Hematopoietic multipotent progenitor cell treated with erythropoietin and hydrocortisone succinate and interleukin-3 and kit ligand, for 17 days (in vitro differentiated cells): ENCODE measurements around the gene WDPCP.
"Not testable (repeated sequence)": the region's sequence is repeated elsewhere in the genome, so short reads cannot be mapped to it uniquely, and the experiment has no call there.

ENCODE experiments used
- DNase-seq: peaks from one replicate; pipeline ENCODE4 v3.0.0-alpha.2; 2015; ENCODE audit warnings: low spot score

The WDPCP gene

GRCh38 chr2:63357722-63358121 is 230.6 kb downstream of the WDPCP start:
- DNase-seq: not testable (repeated sequence)

GRCh38 chr2:63347361-63347760 is 240.9 kb downstream of the WDPCP start:
- no peak for DNase-seq

GRCh38 chr2:63346411-63346810 is 241.9 kb downstream of the WDPCP start:
- DNase-seq: no peak

GRCh38 chr2:63345285-63345633 is 243.0 kb downstream of the WDPCP start:
- DNase-seq: no peak

- DNase-seq: no peak
Measured at GRCh38 chr2:63344575-63345284, 243.5 kb downstream of the WDPCP start.

- DNase-seq: no peak
Measured at GRCh38 chr2:63343397-63344109, 244.7 kb downstream of the WDPCP start.

- DNase-seq: no peak
Measured at GRCh38 chr2:63340443-63340842, 247.8 kb downstream of the WDPCP start.

- DNase-seq: no peak
Measured at GRCh38 chr2:63334910-63335309, 253.4 kb downstream of the WDPCP start.

- no peak for DNase-seq
Measured at GRCh38 chr2:63326473-63326872, 261.8 kb downstream of the WDPCP start.

- DNase-seq: not testable (repeated sequence)
Measured at GRCh38 chr2:63323662-63324061, 264.6 kb downstream of the WDPCP start.

GRCh38 chr2:63321973-63322372 is 266.3 kb downstream of the WDPCP start:
- not testable (repeated sequence) for DNase-seq

- DNase-seq: no peak
Measured at GRCh38 chr2:63320669-63321068, 267.6 kb downstream of the WDPCP start.

GRCh38 chr2:63310614-63311013 is 277.7 kb downstream of the WDPCP start:
- DNase-seq: no peak

- no peak for DNase-seq
Measured at GRCh38 chr2:63301481-63301880, 286.8 kb downstream of the WDPCP start.

GRCh38 chr2:63300835-63301234 is 287.4 kb downstream of the WDPCP start:
- no peak for DNase-seq

- no peak for DNase-seq
Measured at GRCh38 chr2:63287956-63288355, 300.3 kb downstream of the WDPCP start.

- not testable (repeated sequence) for DNase-seq
Measured at GRCh38 chr2:63286520-63286919, 301.8 kb downstream of the WDPCP start.

- no peak for DNase-seq
Measured at GRCh38 chr2:63283273-63283672, 305.0 kb downstream of the WDPCP start.

- DNase-seq: no peak
Measured at GRCh38 chr2:63272560-63272959, 315.7 kb downstream of the WDPCP start.

GRCh38 chr2:63270717-63271116 is 317.6 kb downstream of the WDPCP start:
- no peak for DNase-seq

GRCh38 chr2:63268946-63269345 is 319.3 kb downstream of the WDPCP start:
- no peak for DNase-seq

GRCh38 chr2:63261137-63261621 is 327.1 kb downstream of the WDPCP start:
- DNase-seq: no peak

- DNase-seq: no peak
Measured at GRCh38 chr2:63257473-63257872, 330.8 kb downstream of the WDPCP start.

GRCh38 chr2:63249161-63249560 is 339.1 kb downstream of the WDPCP start:
- no peak for DNase-seq
